ENCODE data around the gene CREB3L2. TPM values are rescaled to one million over a fixed set of nuclear protein-coding genes. Genes with fewer than 3 reads are reported as not detected.

CREB3L2 gene
- total RNA-seq, 3 donors from 2014 or later (not counting 1 experiment from before 2014, with no cell fraction given): 45.9 to 54.6 (median 52.5) TPM

- peaks cover under 1% of the 10 kb centered on the region for H3K27me3 ChIP-seq (ENCODE audit: control insufficient read depth, insufficient read depth, low read length)
- H3K36me3 ChIP-seq (ENCODE audit: control insufficient read depth, insufficient read depth, low read length): no peaks in the 10 kb centered on the region
- ATAC-seq: no peak
- 71% methylated on average over 3 of the region's 3 CpGs for whole genome bisulfite sequencing (ENCODE audit: insufficient coverage)
- no peak overlapping the region for H3K4me3 ChIP-seq (ENCODE audit: low read length)
- TF ChIP-seq CTCF (IDR thresholded peaks at IDR 0.05): no peak
- DNase-seq: no peak
- intact Hi-C loops (cut with micrococcal nuclease): no loop called here
- H3K9me3 Mint-ChIP-seq: no peaks in the 10 kb centered on the region
- peaks cover 6 to 25% of the 10 kb centered on the region in 2 donors for H3K27me3 Mint-ChIP-seq (ENCODE audit: low read depth in 2 of 2)
- H3K27ac Mint-ChIP-seq: no peak overlapping the region
- H3K4me1 ChIP-seq (ENCODE audit: control insufficient read depth, insufficient read depth, low read length): no peaks in the 10 kb centered on the region
- H3K36me3 Mint-ChIP-seq: no peaks in the 10 kb centered on the region
- no peak overlapping the region for H3K27ac ChIP-seq (ENCODE audit: low read length)
- H3K9me3 ChIP-seq (ENCODE audit: control insufficient read depth, insufficient read depth, low read length): no peaks in the 10 kb centered on the region
- no peaks in the 10 kb centered on the region for H3K4me1 Mint-ChIP-seq
- H3K4me3 Mint-ChIP-seq: no peak overlapping the region
Observed at GRCh38 chr7:137825489-137825888, 176.4 kb downstream of the CREB3L2 start.

Other genes with a start within 250 kb of the CREB3L2 start
- gene DGKI, start 155.1 kb downstream of the CREB3L2 start, total RNA-seq: under 1 TPM in 1 of 3 donors, not detected in 2; 0.53 TPM
- not detected for gene AKR1D1, start 74.4 kb upstream of the CREB3L2 start, total RNA-seq

Data from natural killer cell (primary cell).